GM23338 (cell line): ENCODE measurements around the gene LYST. TPM values are rescaled to one million over a fixed set of nuclear protein-coding genes. Genes with fewer than 3 reads are reported as not detected.

ENCODE experiments used
- ATAC-seq: fragments of 200-7000 bp; cut with Tn5 transposase; 3 replicates; pipeline ENCODE4 v1.9.1; 2020
- DNase-seq: peaks from one replicate; pipeline ENCODE4 v3.0.0-alpha.2; 2015; ENCODE audit warnings: low spot score
- H2AFZ ChIP-seq: fragments of 200-600 bp; sonication (generic); 2 replicates; pipeline ENCODE4 v1.8.0; 2016; ENCODE audit warnings: antibody characterized with exemption, mild to moderate bottlenecking, moderate library complexity
- H3F3A ChIP-seq: fragments of 200-600 bp; sonication (generic); replicated peaks from 2 replicates; pipeline ENCODE4 v1.8.0; 2017; ENCODE audit warnings: antibody characterized with exemption, mixed run types, low read depth
- H3K27ac ChIP-seq: fragments of 200-600 bp; sonication (generic); 2 replicates; pipeline ENCODE4 v1.6.1; 2016; ENCODE audit warnings: low read depth
- H3K27me3 ChIP-seq: fragments of 200-600 bp; sonication (generic); 2 replicates; pipeline ENCODE4 v1.8.0; 2016; ENCODE audit warnings: mild to moderate bottlenecking, mixed run types, moderate library complexity; ENCODE audit not compliant: insufficient read depth
- H3K36me3 ChIP-seq: fragments of 200-600 bp; sonication (generic); 2 replicates; pipeline ENCODE4 v1.8.0; 2016; ENCODE audit warnings: mild to moderate bottlenecking; ENCODE audit not compliant: insufficient read depth
- H3K4me1 ChIP-seq: fragments of 200-600 bp; sonication (generic); 2 replicates; pipeline ENCODE4 v1.8.0; 2016; ENCODE audit warnings: mild to moderate bottlenecking, moderate library complexity; ENCODE audit not compliant: insufficient read depth
- H3K4me2 ChIP-seq: fragments of 200-600 bp; sonication (generic); 2 replicates; pipeline ENCODE4 v1.7.1; 2017; ENCODE audit warnings: mixed run types
- H3K4me3 ChIP-seq: fragments of 200-600 bp; sonication (generic); 2 replicates; pipeline ENCODE4 v1.6.1; 2016; ENCODE audit warnings: mixed run types
- H3K79me2 ChIP-seq: fragments of 200-600 bp; sonication (generic); replicated peaks from 2 replicates; pipeline ENCODE4 v1.8.0; 2017; ENCODE audit warnings: mild to moderate bottlenecking; ENCODE audit not compliant: insufficient read depth
- H3K9me2 ChIP-seq: fragments of 200-600 bp; sonication (generic); 2 replicates; pipeline ENCODE4 v1.8.0; 2017; ENCODE audit not compliant: insufficient read depth
- H4K20me1 ChIP-seq: fragments of 200-600 bp; sonication (generic); replicated peaks from 2 replicates; pipeline ENCODE4 v1.8.0; 2017; ENCODE audit warnings: mild to moderate bottlenecking; ENCODE audit not compliant: insufficient read depth
- H3K27ac Mint-ChIP-seq: 2 replicates; pipeline ENCODE4 v1.8.0; 2020; ENCODE audit warnings: inconsistent platforms, mild to moderate bottlenecking, moderate library complexity, mixed read lengths
- H3K27me3 Mint-ChIP-seq: 3 replicates; pipeline ENCODE4 v1.8.0; 2022; ENCODE audit warnings: low read depth, mild to moderate bottlenecking, moderate library complexity, mixed read lengths, inconsistent platforms; ENCODE audit not compliant: insufficient read depth, poor library complexity
- H3K36me3 Mint-ChIP-seq: 3 replicates; pipeline ENCODE4 v1.8.0; 2021; ENCODE audit warnings: low read depth, mild to moderate bottlenecking, inconsistent platforms, moderate library complexity, mixed read lengths
- H3K4me1 Mint-ChIP-seq: 3 replicates; pipeline ENCODE4 v1.8.0; 2020; ENCODE audit warnings: mild to moderate bottlenecking, inconsistent platforms, mixed read lengths
- H3K4me3 Mint-ChIP-seq: 3 replicates; pipeline ENCODE4 v1.8.0; 2021; ENCODE audit warnings: moderate library complexity, mild to moderate bottlenecking, inconsistent platforms, mixed read lengths
- H3K9me3 Mint-ChIP-seq: 3 replicates; pipeline ENCODE4 v1.8.0; 2020; ENCODE audit warnings: moderate library complexity, mild to moderate bottlenecking, inconsistent platforms, mixed read lengths
- CREB1 ChIP-seq: fragments of 250-450 bp; sonication (Bioruptor Pico); IDR thresholded peaks from 2 replicates; pipeline ENCODE4 v1.5.0; 2020; ENCODE audit warnings: low read depth, mild to moderate bottlenecking, moderate library complexity
- EZH2 ChIP-seq: fragments of 200-600 bp; sonication (generic); IDR thresholded peaks from one replicate; pipeline ENCODE4 v1.8.0; 2017; ENCODE audit warnings: antibody characterized with exemption, mild to moderate bottlenecking, low read depth; ENCODE audit not compliant: unreplicated experiment
- EZH2phosphoT487 ChIP-seq: fragments of 200-600 bp; sonication (generic); IDR thresholded peaks from one replicate; pipeline ENCODE4 v1.8.1; 2018; ENCODE audit warnings: antibody characterized with exemption; ENCODE audit not compliant: unreplicated experiment
- NANOG ChIP-seq: IDR thresholded peaks from 2 replicates; pipeline ENCODE4 v1.6.1; 2016; ENCODE audit warnings: antibody characterized with exemption, borderline replicate concordance
- POLR2AphosphoS5 ChIP-seq: IDR thresholded peaks from 2 replicates; pipeline ENCODE4 v1.6.1; 2016; ENCODE audit warnings: antibody characterized with exemption, low read depth
- REST ChIP-seq: IDR thresholded peaks from one replicate; pipeline ENCODE4 v1.6.1; 2018; ENCODE audit warnings: antibody characterized with exemption; ENCODE audit not compliant: unreplicated experiment
- STAT1 ChIP-seq: IDR thresholded peaks from one replicate; pipeline ENCODE4 v1.6.1; 2016; ENCODE audit warnings: antibody characterized with exemption; ENCODE audit not compliant: unreplicated experiment
- ZNF114 ChIP-seq: fragments of 250-450 bp; sonication (Bioruptor Pico); IDR thresholded peaks from 2 replicates; pipeline ENCODE4 v1.5.0; 2020; ENCODE audit warnings: mild to moderate bottlenecking, moderate library complexity
- ZNF331 ChIP-seq: fragments of 250-450 bp; sonication (Bioruptor Pico); IDR thresholded peaks from 2 replicates; pipeline ENCODE4 v1.5.0; 2020; ENCODE audit warnings: low read depth, mild to moderate bottlenecking, moderate library complexity
- polyA plus RNA-seq: library from polyadenylated mRNA; unstranded; fragments of >200 nt; fragmentation: Nextera tagmentation; extraction: Ambion mirVana; gene quantifications from 2 replicates; pipeline ENCODE4 v1.2.1, GENCODE V29; 2016
- total RNA-seq: library from RNA; depleted of rRNA; stranded (reverse); fragments of >200 nt; shearing (Covaris generic); gene quantifications from 2 replicates; pipeline ENCODE4 v1.2.3, GENCODE V29; 2014
- TF ChIP-seq, protein P1 (sequence below): fragments of 250-450 bp; sonication (Bioruptor Pico); IDR thresholded peaks from 2 replicates; pipeline ENCODE4 v1.5.0; 2020; ENCODE audit warnings: mild to moderate bottlenecking, moderate library complexity
- TF ChIP-seq, protein P2 (sequence below), 2 experiments: fragments of 200-600 bp in 1 of 2; sonication (generic) in 1 of 2; conservative IDR thresholded peaks; 2 replicates each; pipeline versions ENCODE4 v1.5.1 to v1.6.1; 2016 to 2017; ENCODE audit warnings: antibody characterized with exemption in 2 of 2, low read depth in 2 of 2, mild to moderate bottlenecking in 2 of 2, moderate library complexity in 1 of 2
- TF ChIP-seq, protein P3 (sequence below): IDR thresholded peaks from 2 replicates; pipeline ENCODE4 v1.6.1; 2016; ENCODE audit warnings: antibody characterized with exemption

Gene LYST
- total and polyA plus RNA-seq, 2 experiments from 2014 or later: 0.21 to 1.0 TPM

DNA sequence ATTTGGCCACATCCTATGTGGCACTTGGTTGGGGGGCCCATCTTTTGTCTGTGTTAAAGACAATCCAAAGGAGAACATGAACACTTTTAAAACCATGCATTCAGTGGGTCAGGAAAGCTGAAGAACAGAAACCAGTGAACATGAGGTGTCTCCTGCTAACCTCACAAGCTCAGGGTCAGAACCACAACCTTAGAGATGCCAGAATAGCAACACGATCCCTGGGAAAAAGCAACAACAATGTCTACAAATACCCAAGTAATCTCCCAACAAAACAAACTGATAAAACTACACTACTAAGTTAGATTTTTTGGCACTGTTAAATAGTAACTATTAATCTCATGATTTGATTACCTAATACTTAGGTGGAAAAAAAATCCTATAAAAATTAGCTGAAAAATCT is 183.1 kb downstream of the LYST start:
- no peak overlapping the region for H3K4me3 Mint-ChIP-seq
- no peak overlapping the region for H3K27ac ChIP-seq
- TF ChIP-seq EZH2 (no peak), ZNF114 (no peak), STAT1 (no peak), CREB1 (CRISPR knock-in tag) (no peak), EZH2phosphoT487 (no peak), ZNF331 (no peak), POLR2AphosphoS5 (no peak), NANOG (no peak), REST (no peak)
- TF ChIP-seq, protein P1, sequence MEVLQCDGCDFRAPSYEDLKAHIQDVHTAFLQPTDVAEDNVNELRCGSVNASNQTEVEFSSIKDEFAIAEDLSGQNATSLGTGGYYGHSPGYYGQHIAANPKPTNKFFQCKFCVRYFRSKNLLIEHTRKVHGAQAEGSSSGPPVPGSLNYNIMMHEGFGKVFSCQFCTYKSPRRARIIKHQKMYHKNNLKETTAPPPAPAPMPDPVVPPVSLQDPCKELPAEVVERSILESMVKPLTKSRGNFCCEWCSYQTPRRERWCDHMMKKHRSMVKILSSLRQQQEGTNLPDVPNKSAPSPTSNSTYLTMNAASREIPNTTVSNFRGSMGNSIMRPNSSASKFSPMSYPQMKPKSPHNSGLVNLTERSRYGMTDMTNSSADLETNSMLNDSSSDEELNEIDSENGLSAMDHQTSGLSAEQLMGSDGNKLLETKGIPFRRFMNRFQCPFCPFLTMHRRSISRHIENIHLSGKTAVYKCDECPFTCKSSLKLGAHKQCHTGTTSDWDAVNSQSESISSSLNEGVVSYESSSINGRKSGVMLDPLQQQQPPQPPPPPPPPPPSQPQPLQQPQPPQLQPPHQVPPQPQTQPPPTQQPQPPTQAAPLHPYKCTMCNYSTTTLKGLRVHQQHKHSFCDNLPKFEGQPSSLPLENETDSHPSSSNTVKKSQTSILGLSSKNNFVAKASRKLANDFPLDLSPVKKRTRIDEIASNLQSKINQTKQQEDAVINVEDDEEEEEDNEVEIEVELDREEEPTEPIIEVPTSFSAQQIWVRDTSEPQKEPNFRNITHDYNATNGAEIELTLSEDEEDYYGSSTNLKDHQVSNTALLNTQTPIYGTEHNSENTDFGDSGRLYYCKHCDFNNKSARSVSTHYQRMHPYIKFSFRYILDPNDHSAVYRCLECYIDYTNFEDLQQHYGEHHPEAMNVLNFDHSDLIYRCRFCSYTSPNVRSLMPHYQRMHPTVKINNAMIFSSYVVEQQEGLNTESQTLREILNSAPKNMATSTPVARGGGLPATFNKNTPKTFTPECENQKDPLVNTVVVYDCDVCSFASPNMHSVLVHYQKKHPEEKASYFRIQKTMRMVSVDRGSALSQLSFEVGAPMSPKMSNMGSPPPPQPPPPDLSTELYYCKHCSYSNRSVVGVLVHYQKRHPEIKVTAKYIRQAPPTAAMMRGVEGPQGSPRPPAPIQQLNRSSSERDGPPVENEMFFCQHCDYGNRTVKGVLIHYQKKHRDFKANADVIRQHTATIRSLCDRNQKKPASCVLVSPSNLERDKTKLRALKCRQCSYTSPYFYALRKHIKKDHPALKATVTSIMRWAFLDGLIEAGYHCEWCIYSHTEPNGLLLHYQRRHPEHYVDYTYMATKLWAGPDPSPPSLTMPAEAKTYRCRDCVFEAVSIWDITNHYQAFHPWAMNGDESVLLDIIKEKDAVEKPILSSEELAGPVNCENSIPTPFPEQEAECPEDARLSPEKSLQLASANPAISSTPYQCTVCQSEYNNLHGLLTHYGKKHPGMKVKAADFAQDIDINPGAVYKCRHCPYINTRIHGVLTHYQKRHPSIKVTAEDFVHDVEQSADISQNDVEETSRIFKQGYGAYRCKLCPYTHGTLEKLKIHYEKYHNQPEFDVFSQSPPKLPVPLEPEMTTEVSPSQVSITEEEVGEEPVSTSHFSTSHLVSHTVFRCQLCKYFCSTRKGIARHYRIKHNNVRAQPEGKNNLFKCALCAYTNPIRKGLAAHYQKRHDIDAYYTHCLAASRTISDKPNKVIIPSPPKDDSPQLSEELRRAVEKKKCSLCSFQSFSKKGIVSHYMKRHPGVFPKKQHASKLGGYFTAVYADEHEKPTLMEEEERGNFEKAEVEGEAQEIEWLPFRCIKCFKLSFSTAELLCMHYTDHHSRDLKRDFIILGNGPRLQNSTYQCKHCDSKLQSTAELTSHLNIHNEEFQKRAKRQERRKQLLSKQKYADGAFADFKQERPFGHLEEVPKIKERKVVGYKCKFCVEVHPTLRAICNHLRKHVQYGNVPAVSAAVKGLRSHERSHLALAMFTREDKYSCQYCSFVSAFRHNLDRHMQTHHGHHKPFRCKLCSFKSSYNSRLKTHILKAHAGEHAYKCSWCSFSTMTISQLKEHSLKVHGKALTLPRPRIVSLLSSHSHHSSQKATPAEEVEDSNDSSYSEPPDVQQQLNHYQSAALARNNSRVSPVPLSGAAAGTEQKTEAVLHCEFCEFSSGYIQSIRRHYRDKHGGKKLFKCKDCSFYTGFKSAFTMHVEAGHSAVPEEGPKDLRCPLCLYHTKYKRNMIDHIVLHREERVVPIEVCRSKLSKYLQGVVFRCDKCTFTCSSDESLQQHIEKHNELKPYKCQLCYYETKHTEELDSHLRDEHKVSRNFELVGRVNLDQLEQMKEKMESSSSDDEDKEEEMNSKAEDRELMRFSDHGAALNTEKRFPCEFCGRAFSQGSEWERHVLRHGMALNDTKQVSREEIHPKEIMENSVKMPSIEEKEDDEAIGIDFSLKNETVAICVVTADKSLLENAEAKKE (CRISPR knock-in tag): no peak
- TF ChIP-seq, protein P2, sequence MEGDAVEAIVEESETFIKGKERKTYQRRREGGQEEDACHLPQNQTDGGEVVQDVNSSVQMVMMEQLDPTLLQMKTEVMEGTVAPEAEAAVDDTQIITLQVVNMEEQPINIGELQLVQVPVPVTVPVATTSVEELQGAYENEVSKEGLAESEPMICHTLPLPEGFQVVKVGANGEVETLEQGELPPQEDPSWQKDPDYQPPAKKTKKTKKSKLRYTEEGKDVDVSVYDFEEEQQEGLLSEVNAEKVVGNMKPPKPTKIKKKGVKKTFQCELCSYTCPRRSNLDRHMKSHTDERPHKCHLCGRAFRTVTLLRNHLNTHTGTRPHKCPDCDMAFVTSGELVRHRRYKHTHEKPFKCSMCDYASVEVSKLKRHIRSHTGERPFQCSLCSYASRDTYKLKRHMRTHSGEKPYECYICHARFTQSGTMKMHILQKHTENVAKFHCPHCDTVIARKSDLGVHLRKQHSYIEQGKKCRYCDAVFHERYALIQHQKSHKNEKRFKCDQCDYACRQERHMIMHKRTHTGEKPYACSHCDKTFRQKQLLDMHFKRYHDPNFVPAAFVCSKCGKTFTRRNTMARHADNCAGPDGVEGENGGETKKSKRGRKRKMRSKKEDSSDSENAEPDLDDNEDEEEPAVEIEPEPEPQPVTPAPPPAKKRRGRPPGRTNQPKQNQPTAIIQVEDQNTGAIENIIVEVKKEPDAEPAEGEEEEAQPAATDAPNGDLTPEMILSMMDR (conservative IDR thresholded peaks at IDR 0.05; ENCODE audit: low read depth in 2 of 2): no peak
- TF ChIP-seq, protein P3, sequence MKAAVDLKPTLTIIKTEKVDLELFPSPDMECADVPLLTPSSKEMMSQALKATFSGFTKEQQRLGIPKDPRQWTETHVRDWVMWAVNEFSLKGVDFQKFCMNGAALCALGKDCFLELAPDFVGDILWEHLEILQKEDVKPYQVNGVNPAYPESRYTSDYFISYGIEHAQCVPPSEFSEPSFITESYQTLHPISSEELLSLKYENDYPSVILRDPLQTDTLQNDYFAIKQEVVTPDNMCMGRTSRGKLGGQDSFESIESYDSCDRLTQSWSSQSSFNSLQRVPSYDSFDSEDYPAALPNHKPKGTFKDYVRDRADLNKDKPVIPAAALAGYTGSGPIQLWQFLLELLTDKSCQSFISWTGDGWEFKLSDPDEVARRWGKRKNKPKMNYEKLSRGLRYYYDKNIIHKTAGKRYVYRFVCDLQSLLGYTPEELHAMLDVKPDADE: no peak
- no peaks in the 10 kb centered on the region for H4K20me1 ChIP-seq
- no peaks in the 10 kb centered on the region for H3K79me2 ChIP-seq
- no peaks in the 10 kb centered on the region for H3K36me3 Mint-ChIP-seq
- no peak overlapping the region for H3K4me2 ChIP-seq
- H3K4me3 ChIP-seq: no peak overlapping the region
- H3K9me3 Mint-ChIP-seq: no peaks in the 10 kb centered on the region
- no peaks in the 10 kb centered on the region for H3K4me1 ChIP-seq
- no peaks in the 10 kb centered on the region for H3F3A ChIP-seq
- ATAC-seq (no peak), DNase-seq (no peak)
- H3K4me1 Mint-ChIP-seq: peaks cover 8% of the 10 kb centered on the region; the same call in 2 of the 3 replicates
- H3K27me3 Mint-ChIP-seq: no peaks in the 10 kb centered on the region
- no peaks in the 10 kb centered on the region for H3K9me2 ChIP-seq
- no peak overlapping the region for H3K27ac Mint-ChIP-seq
- no peak overlapping the region for H2AFZ ChIP-seq
- H3K36me3 ChIP-seq: no peaks in the 10 kb centered on the region
- no peaks in the 10 kb centered on the region for H3K27me3 ChIP-seq
